ENCODE measurements around the gene SWAP70. TPM values are rescaled to one million over a fixed set of nuclear protein-coding genes. Genes with fewer than 3 reads are reported as not detected.

SWAP70 gene
- total and polyA plus RNA-seq, 10 of the 15 experiments (the other 5 are each of a cell fraction or from before 2014, with no cell fraction given) = 20.6 to 62.4 (median 41.7) TPM

GRCh38 chr11:9745411-9746211, 81.7 kb downstream of the SWAP70 start (continued):
- TF ChIP-seq NR2C1 (IDR thresholded peaks at IDR 0.05) = no peak
- TF ChIP-seq SMARCA5 (IDR thresholded peaks at IDR 0.05) = 0 out of 2 replicates have a peak, but pooled peaks have one; percentile 30
- TF ChIP-seq TARDBP (IDR thresholded peaks at IDR 0.05; ENCODE audit: borderline replicate concordance) = no peak
- no peak for TF ChIP-seq CTCF (IDR thresholded peaks at IDR 0.05 in 2 of 3, conservative IDR thresholded peaks at IDR 0.05 in 1 of 3; ENCODE audit: control insufficient read depth in 2 of 3, extremely low read depth in 1 of 3, insufficient read depth in 1 of 3, low read depth in 3 of 3, low read length in 3 of 3)
- TF ChIP-seq SREBF2 (IDR thresholded peaks at IDR 0.05; ENCODE audit: low read length) = no peak
- no peak for TF ChIP-seq E2F8 (IDR thresholded peaks at IDR 0.05; ENCODE audit: low read depth, partially characterized antibody)
- TF ChIP-seq CHD2 (IDR thresholded peaks at IDR 0.05; ENCODE audit: borderline replicate concordance, low read depth, low read length) = no peak
- no peak for TF ChIP-seq ZNF207 (IDR thresholded peaks at IDR 0.05; ENCODE audit: borderline replicate concordance)
- TF ChIP-seq FOXM1 (IDR thresholded peaks at IDR 0.05; ENCODE audit: low read depth, low read length) = peak; percentile 60; the same call in 1 of the 2 replicates
- TF ChIP-seq SREBF1 (IDR thresholded peaks at IDR 0.05; ENCODE audit: low read length) = peak; percentile 39; the same call in 1 of the 2 replicates
- no peak for TF ChIP-seq CREM (IDR thresholded peaks at IDR 0.05; ENCODE audit: low read depth)
- peak; percentile 84 for TF ChIP-seq MLLT1 (IDR thresholded peaks at IDR 0.05)
- no peak for TF ChIP-seq NRF1 (conservative IDR thresholded peaks at IDR 0.05; ENCODE audit: low read depth, low read length)
- peak; percentile 49 to 67; a peak in 3 of 4 replicates for TF ChIP-seq EP300 (IDR thresholded peaks at IDR 0.05; ENCODE audit: borderline replicate concordance in 1 of 2, control insufficient read depth in 1 of 2, low read depth in 2 of 2, low read length in 2 of 2)
- no peak for TF ChIP-seq MYC (IDR thresholded peaks at IDR 0.05; ENCODE audit: insufficient read depth, insufficient read length, insufficient replicate concordance, low read length, severe bottlenecking)
- no peak for TF ChIP-seq POLR2AphosphoS5 (IDR thresholded peaks at IDR 0.05; ENCODE audit: low read length)
- TF ChIP-seq IKZF2 (IDR thresholded peaks at IDR 0.05) = peak; percentile 82 to 86
- TF ChIP-seq NFYB (IDR thresholded peaks at IDR 0.05; ENCODE audit: insufficient read depth, low read depth, low read length) = no peak
- no peak for TF ChIP-seq ZNF274 (IDR thresholded peaks at IDR 0.05; ENCODE audit: insufficient read depth, insufficient read length)
- no peak for TF ChIP-seq NKRF (conservative IDR thresholded peaks at IDR 0.05)
- peak; percentile 13; the same call in 1 of the 2 replicates for TF ChIP-seq RAD51 (IDR thresholded peaks at IDR 0.05)

Data from GM12878 (cell line).